ENCODE data around the gene NF1.
"Not testable (repeated sequence)": the region's sequence is repeated elsewhere in the genome, so short reads cannot be mapped to it uniquely, and the experiment has no call there.

NF1 gene

DNA sequence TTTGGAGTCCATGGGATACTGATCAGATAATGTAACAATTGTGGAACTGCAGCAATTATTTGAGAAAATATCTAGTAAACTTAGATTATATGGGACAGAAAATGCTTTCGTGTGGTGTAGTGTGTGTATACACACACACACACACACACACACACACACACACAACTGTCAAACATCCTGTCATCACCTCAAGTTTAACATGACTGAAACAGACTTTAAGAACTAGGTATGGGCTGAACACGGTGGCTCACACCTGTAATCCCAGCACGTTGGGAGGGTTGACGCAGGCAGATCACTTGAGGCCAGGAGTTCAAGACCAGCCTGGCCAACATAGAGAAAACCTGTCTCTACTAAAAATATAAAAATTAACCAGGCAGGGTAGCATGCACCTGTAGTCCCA, 227.2 kb downstream of the NF1 start:
- CTCF ChIA-PET, result interaction anchor here (0.8 kb wide), 1 partner anchor 50 kb away, joined by 3 read pairs; no protein-coding TSS in a partner anchor
- WGBS (ENCODE audit: insufficient coverage), result 100% methylated on average over 3 of the region's 4 CpGs
- H3K27me3 ChIP-seq (replicated peaks in 2 of 5; ENCODE audit: control insufficient read depth in 4 of 5, insufficient read depth in 5 of 5, low read length in 4 of 5), result no peaks in the 10 kb centered on the region

DNA sequence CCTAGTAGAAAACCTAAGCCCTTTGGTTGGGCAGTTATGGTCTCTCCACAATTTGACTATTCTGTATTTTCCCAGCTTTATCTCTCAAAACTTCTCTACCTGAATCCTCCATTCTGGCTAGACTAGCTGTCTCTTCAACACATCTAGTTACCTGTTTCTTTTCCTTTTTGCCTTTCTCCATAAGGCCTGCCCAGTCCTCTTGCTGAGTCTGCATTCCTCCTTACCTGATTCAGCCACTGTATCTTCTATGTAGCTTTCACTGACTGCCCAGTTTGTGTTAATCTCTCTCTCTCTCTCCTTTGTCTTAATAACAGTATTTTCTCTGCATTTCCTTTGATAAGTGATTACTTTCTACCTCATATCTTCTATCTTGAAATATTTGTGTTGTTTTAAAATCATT, 228.8 kb downstream of the NF1 start:
- Histone ChIP-seq H3K27me3 (replicated peaks in 2 of 5; ENCODE audit: control insufficient read depth in 4 of 5, insufficient read depth in 5 of 5, low read length in 4 of 5) (no peaks in the 10 kb centered on the region), H3K36me3 (ENCODE audit: control insufficient read depth in 4 of 4, insufficient read depth in 4 of 4, low read length in 3 of 4) (peaks cover 2 to 13% (median 5%) of the 10 kb centered on the region in 4 experiments), H3K4me1 (ENCODE audit: control extremely low read depth in 1 of 4, control insufficient read depth in 4 of 4, insufficient read depth in 4 of 4, low read length in 3 of 4) (peaks cover 10 to 35% (median 30%) of the 10 kb centered on the region in 4 experiments), H3K27ac (ENCODE audit: insufficient read depth in 1 of 2, low read depth in 1 of 2, low read length in 2 of 2, poor library complexity in 1 of 2, severe bottlenecking in 2 of 2) (no peak overlapping the region), H3K4me3 (ENCODE audit: control insufficient read depth in 1 of 7, extremely low read depth in 1 of 7, insufficient read depth in 4 of 7, low read depth in 2 of 7, low read length in 6 of 7) (no peak overlapping the region), H3K9me3 (ENCODE audit: control extremely low read depth in 1 of 5, control insufficient read depth in 4 of 5, insufficient read depth in 2 of 5, low read depth in 1 of 5, low read length in 4 of 5) (no peaks in the 10 kb centered on the region)
- ChIA-PET POLR2A (interaction anchor here (0.6 kb wide), 1 partner anchor 95 kb away, joined by 3 read pairs; no protein-coding TSS in a partner anchor), CTCF (no interaction called here)
- no peak for DNase-seq

More for the DNA sequence above, 227.2 kb downstream of the NF1 start:
- Histone ChIP-seq H3K9me3 (ENCODE audit: control extremely low read depth in 1 of 5, control insufficient read depth in 4 of 5, insufficient read depth in 2 of 5, low read depth in 1 of 5, low read length in 4 of 5) (no peaks in the 10 kb centered on the region), H3K4me1 (ENCODE audit: control extremely low read depth in 1 of 4, control insufficient read depth in 4 of 4, insufficient read depth in 4 of 4, low read length in 3 of 4) (peaks cover 23 to 51% (median 45%) of the 10 kb centered on the region in 4 experiments), H3K4me3 (ENCODE audit: control insufficient read depth in 1 of 7, extremely low read depth in 1 of 7, insufficient read depth in 4 of 7, low read depth in 2 of 7, low read length in 6 of 7) (peak overlapping the region in 1 of 7 experiments; percentile 17), H3K36me3 (ENCODE audit: control insufficient read depth in 4 of 4, insufficient read depth in 4 of 4, low read length in 3 of 4) (peaks cover 0 to 6% (median 1%) of the 10 kb centered on the region in 4 experiments), H3K27ac (ENCODE audit: insufficient read depth in 1 of 2, low read depth in 1 of 2, low read length in 2 of 2, poor library complexity in 1 of 2, severe bottlenecking in 2 of 2) (peak overlapping the region in 1 of 2 experiments; percentile 90)
- no peak for DNase-seq
- POLR2A ChIA-PET, result interaction anchor here (0.6 to 0.9 kb wide), 2 partner anchors 12 to 160 kb away, joined by 3 to 5 read pairs; no protein-coding TSS in a partner anchor

DNA sequence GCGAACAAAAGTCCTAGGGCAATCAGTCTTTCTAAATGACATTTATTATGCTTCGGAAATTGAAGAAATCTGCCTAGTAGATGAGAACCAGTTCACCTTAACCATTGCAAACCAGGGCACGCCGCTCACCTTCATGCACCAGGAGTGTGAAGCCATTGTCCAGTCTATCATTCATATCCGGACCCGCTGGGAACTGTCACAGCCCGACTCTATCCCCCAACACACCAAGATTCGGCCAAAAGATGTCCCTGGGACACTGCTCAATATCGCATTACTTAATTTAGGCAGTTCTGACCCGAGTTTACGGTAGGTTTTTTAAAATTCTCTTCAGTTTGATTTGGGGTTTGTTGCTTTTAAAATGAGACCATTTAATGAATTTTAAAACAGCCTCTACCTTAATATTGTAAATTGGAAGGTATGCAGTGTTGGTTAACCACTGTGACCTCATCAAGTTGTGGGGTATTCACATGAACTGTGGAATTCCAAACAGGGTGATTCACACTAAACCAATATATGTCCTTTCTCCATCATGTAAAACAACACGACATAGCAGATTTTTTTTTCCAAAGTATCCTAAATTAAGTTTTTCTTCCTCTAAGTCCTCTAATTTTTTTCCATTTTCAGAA, 232.9 kb downstream of the NF1 start:
- H3K36me3 ChIP-seq (ENCODE audit: control insufficient read depth in 4 of 4, insufficient read depth in 4 of 4, low read length in 3 of 4), result peaks cover 2 to 13% (median 6%) of the 10 kb centered on the region in 4 experiments
- H3K4me1 ChIP-seq (ENCODE audit: control extremely low read depth in 1 of 4, control insufficient read depth in 4 of 4, insufficient read depth in 4 of 4, low read length in 3 of 4), result no peaks in the 10 kb centered on the region
- WGBS (ENCODE audit: insufficient coverage), result 96% methylated on average over 8 of the region's 12 CpGs
- ChIA-PET CTCF (no interaction called here), POLR2A (no interaction called here)
- H3K27me3 ChIP-seq (replicated peaks in 2 of 5; ENCODE audit: control insufficient read depth in 4 of 5, insufficient read depth in 5 of 5, low read length in 4 of 5), result no peaks in the 10 kb centered on the region
- H3K27ac ChIP-seq (ENCODE audit: insufficient read depth in 1 of 2, low read depth in 1 of 2, low read length in 2 of 2, poor library complexity in 1 of 2, severe bottlenecking in 2 of 2), result no peak overlapping the region
- DNase-seq, result no peak
- H3K4me3 ChIP-seq (ENCODE audit: control insufficient read depth in 1 of 7, extremely low read depth in 1 of 7, insufficient read depth in 4 of 7, low read depth in 2 of 7, low read length in 6 of 7), result no peak overlapping the region
- no peaks in the 10 kb centered on the region for H3K9me3 ChIP-seq (ENCODE audit: control extremely low read depth in 1 of 5, control insufficient read depth in 4 of 5, insufficient read depth in 2 of 5, low read depth in 1 of 5, low read length in 4 of 5)

DNA sequence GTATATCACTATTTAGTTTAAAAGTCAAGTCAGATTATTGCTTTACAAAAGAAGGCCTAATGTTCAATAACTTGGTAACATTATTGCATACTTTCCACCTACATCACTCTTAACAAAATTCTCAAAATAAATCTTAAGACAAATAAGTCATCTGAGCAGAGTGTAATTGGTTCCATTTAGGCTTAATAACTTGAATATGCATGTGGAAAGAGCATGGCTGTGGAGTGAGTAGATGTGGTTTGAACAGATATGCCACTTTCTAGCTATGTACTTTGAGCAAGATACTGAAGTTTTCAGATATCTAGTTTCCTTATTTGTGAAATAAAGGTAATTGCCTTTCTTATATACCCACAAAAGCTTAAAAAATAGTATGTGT, 233.4 kb downstream of the NF1 start:
- Histone ChIP-seq H3K27me3 (replicated peaks in 2 of 5; ENCODE audit: control insufficient read depth in 4 of 5, insufficient read depth in 5 of 5, low read length in 4 of 5) (no peaks in the 10 kb centered on the region), H3K36me3 (ENCODE audit: control insufficient read depth in 4 of 4, insufficient read depth in 4 of 4, low read length in 3 of 4) (peaks cover 2 to 13% (median 6%) of the 10 kb centered on the region in 4 experiments), H3K27ac (ENCODE audit: insufficient read depth in 1 of 2, low read depth in 1 of 2, low read length in 2 of 2, poor library complexity in 1 of 2, severe bottlenecking in 2 of 2) (no peak overlapping the region), H3K4me3 (ENCODE audit: control insufficient read depth in 1 of 7, extremely low read depth in 1 of 7, insufficient read depth in 4 of 7, low read depth in 2 of 7, low read length in 6 of 7) (no peak overlapping the region), H3K9me3 (ENCODE audit: control extremely low read depth in 1 of 5, control insufficient read depth in 4 of 5, insufficient read depth in 2 of 5, low read depth in 1 of 5, low read length in 4 of 5) (no peaks in the 10 kb centered on the region), H3K4me1 (ENCODE audit: control extremely low read depth in 1 of 4, control insufficient read depth in 4 of 4, insufficient read depth in 4 of 4, low read length in 3 of 4) (no peaks in the 10 kb centered on the region)
- POLR2A ChIA-PET, result no interaction called here
- CTCF ChIA-PET, result no interaction called here
- DNase-seq, result no peak

DNA sequence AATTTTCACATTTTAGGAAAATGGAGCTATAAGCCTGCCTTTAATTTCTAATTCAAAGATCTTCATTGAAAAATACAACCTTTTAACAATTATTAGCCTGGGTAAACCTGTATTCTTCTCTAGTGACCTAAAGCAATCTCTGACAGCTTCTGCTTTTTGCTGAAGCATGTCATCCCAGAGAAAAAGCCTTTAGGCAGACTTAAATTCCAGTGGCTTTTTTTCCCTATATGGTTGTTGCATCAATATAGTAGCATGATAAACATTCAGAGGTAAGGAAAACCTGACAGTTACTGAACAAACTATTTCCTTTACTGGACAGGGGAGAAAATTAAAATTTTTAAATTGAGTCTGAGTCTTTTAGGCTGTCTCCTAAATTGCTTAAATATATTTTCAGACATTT, 234.4 kb downstream of the NF1 start:
- H3K27ac ChIP-seq (ENCODE audit: insufficient read depth in 1 of 2, low read depth in 1 of 2, low read length in 2 of 2, poor library complexity in 1 of 2, severe bottlenecking in 2 of 2), result no peak overlapping the region
- H3K9me3 ChIP-seq (ENCODE audit: control extremely low read depth in 1 of 5, control insufficient read depth in 4 of 5, insufficient read depth in 2 of 5, low read depth in 1 of 5, low read length in 4 of 5), result no peaks in the 10 kb centered on the region
- peaks cover 2 to 13% (median 6%) of the 10 kb centered on the region in 4 experiments for H3K36me3 ChIP-seq (ENCODE audit: control insufficient read depth in 4 of 4, insufficient read depth in 4 of 4, low read length in 3 of 4)
- no peak overlapping the region for H3K4me3 ChIP-seq (ENCODE audit: control insufficient read depth in 1 of 7, extremely low read depth in 1 of 7, insufficient read depth in 4 of 7, low read depth in 2 of 7, low read length in 6 of 7)
- DNase-seq, result no peak
- no peaks in the 10 kb centered on the region for H3K27me3 ChIP-seq (replicated peaks in 2 of 5; ENCODE audit: control insufficient read depth in 4 of 5, insufficient read depth in 5 of 5, low read length in 4 of 5)
- CTCF ChIA-PET, result interaction anchor here (0.5 kb wide), 1 partner anchor 16 kb away, joined by 3 read pairs; the partner anchor contains the start of gene EVI2B
- POLR2A ChIA-PET, result interaction anchor here (0.6 kb wide), 1 partner anchor 19 kb away, joined by 6 read pairs; no protein-coding TSS in a partner anchor
- no peaks in the 10 kb centered on the region for H3K4me1 ChIP-seq (ENCODE audit: control extremely low read depth in 1 of 4, control insufficient read depth in 4 of 4, insufficient read depth in 4 of 4, low read length in 3 of 4)

GRCh38 chr17:31339906-31340661, 245.3 kb downstream of the NF1 start:
- H3K36me3 ChIP-seq (ENCODE audit: control insufficient read depth in 4 of 4, insufficient read depth in 4 of 4, low read length in 3 of 4), result peaks cover 11 to 29% (median 17%) of the 10 kb centered on the region in 4 experiments
- ChIA-PET CTCF (interaction anchor here (0.6 to 1.4 kb wide), 3 partner anchors 9 to 185 kb away, joined by 3 read pairs; no protein-coding TSS in a partner anchor), POLR2A (no interaction called here)
- H3K27me3 ChIP-seq (replicated peaks in 2 of 5; ENCODE audit: control insufficient read depth in 4 of 5, insufficient read depth in 5 of 5, low read length in 4 of 5), result no peaks in the 10 kb centered on the region
- no peak for DNase-seq
- H3K9me3 ChIP-seq (ENCODE audit: control extremely low read depth in 1 of 5, control insufficient read depth in 4 of 5, insufficient read depth in 2 of 5, low read depth in 1 of 5, low read length in 4 of 5), result no peaks in the 10 kb centered on the region
- H3K27ac ChIP-seq (ENCODE audit: insufficient read depth in 1 of 2, low read depth in 1 of 2, low read length in 2 of 2, poor library complexity in 1 of 2, severe bottlenecking in 2 of 2), result peak overlapping the region in 1 of 2 experiments; percentile 6
- WGBS (ENCODE audit: insufficient coverage), result 92% methylated on average over 3 of the region's 6 CpGs
- no peaks in the 10 kb centered on the region for H3K4me1 ChIP-seq (ENCODE audit: control extremely low read depth in 1 of 4, control insufficient read depth in 4 of 4, insufficient read depth in 4 of 4, low read length in 3 of 4)
- no peak overlapping the region for H3K4me3 ChIP-seq (ENCODE audit: control insufficient read depth in 1 of 7, extremely low read depth in 1 of 7, insufficient read depth in 4 of 7, low read depth in 2 of 7, low read length in 6 of 7)

DNA sequence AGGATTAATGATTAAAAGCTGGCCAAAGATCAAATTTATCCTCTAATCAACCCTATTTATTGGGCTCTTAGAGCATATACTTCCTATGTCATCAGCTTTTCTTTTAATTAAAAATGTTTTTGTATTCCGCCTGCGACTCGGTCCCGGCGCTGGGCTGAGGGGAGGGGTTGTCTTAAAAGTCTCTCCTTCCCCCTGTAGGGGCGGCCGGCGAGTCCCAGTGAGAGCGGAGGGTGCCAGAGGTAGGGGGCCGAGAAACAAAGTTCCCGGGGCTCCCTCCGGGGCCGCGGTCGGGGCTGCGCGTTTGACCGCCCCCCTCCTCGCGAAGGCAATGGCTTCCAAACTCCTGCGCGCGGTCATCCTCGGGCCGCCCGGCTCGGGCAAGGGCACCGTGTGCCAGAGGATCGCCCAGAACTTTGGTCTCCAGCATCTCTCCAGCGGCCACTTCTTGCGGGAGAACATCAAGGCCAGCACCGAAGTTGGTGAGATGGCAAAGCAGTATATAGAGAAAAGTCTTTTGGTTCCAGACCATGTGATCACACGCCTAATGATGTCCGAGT, 250.5 kb downstream of the NF1 start:
- peaks cover 6 to 26% (median 8%) of the 10 kb centered on the region in 4 experiments for H3K36me3 ChIP-seq (ENCODE audit: control insufficient read depth in 4 of 4, insufficient read depth in 4 of 4, low read length in 3 of 4)
- CTCF ChIA-PET; H3K27ac ChIP-seq (ENCODE audit: insufficient read depth in 1 of 2, low read depth in 1 of 2, low read length in 2 of 2, poor library complexity in 1 of 2, severe bottlenecking in 2 of 2); H3K4me1 ChIP-seq (ENCODE audit: control extremely low read depth in 1 of 4, control insufficient read depth in 4 of 4, insufficient read depth in 4 of 4, low read length in 3 of 4); DNase-seq; H3K27me3 ChIP-seq (replicated peaks in 2 of 5; ENCODE audit: control insufficient read depth in 4 of 5, insufficient read depth in 5 of 5, low read length in 4 of 5); H3K4me3 ChIP-seq (ENCODE audit: control insufficient read depth in 1 of 7, extremely low read depth in 1 of 7, insufficient read depth in 4 of 7, low read depth in 2 of 7, low read length in 6 of 7); H3K9me3 ChIP-seq (ENCODE audit: control extremely low read depth in 1 of 5, control insufficient read depth in 4 of 5, insufficient read depth in 2 of 5, low read depth in 1 of 5, low read length in 4 of 5); POLR2A ChIA-PET: not testable (repeated sequence)
- no CpG with 5 or more reads among the region's 34 CpGs for WGBS (ENCODE audit: insufficient coverage)

Data from common myeloid progenitor, CD34-positive (primary cell).